Thyroid gland (tissue), 4 donors: Measurements from ENCODE around the gene EHD3. TPM values are rescaled to one million over a fixed set of nuclear protein-coding genes. Genes with fewer than 3 reads are reported as not detected.

Source experiments
- DNase-seq, 2 donors: peaks; one replicate each; pipeline ENCODE4 v3.0.0-alpha.2; 2019
- H3K27ac ChIP-seq, 3 donors: fragments of 200-600 bp; sonication (generic); 1 replicate in 2 of 3; 2 replicates in 1 of 3; pipeline ENCODE4 v1.5.1; 2016 to 2019; ENCODE audit warnings: mild to moderate bottlenecking in 1 of 3, moderate library complexity in 1 of 3
- H3K27me3 ChIP-seq: fragments of 200-600 bp; sonication (generic); one replicate; pipeline ENCODE4 v1.5.1; 2019
- H3K36me3 ChIP-seq, 2 donors: fragments of 200-600 bp; sonication (generic); one replicate each; pipeline ENCODE4 v1.5.1; 2016 to 2019
- H3K4me1 ChIP-seq, 2 donors: fragments of 200-600 bp; sonication (generic); one replicate each; pipeline ENCODE4 v1.5.1; 2017 to 2019
- H3K4me3 ChIP-seq, 3 donors: fragments of 200-600 bp; sonication (generic); replicated peaks in 1 of 3; 1 replicate in 2 of 3; 2 replicates in 1 of 3; pipeline ENCODE4 v1.5.1; 2016; ENCODE audit warnings: mild to moderate bottlenecking in 1 of 3
- H3K9me3 ChIP-seq: fragments of 200-600 bp; sonication (generic); one replicate; pipeline ENCODE4 v1.5.1; 2017
- POLR2A ChIP-seq, 2 donors: fragments of 450-650 bp; IDR thresholded peaks; one replicate each; pipeline ENCODE4 v1.6.1; 2017; ENCODE audit warnings: antibody characterized with exemption in 2 of 2, mild to moderate bottlenecking in 2 of 2, moderate library complexity in 1 of 2
- WGBS, 2 donors: methylation state at CpG; one replicate each; pipeline ENCODE4 v1.1.5; 2017; 5-methylcytosine and 5-hydroxymethylcytosine counted together
- intact Hi-C: fragments of 100-400 bp; cut with DNase I; formaldehyde crosslinking; loops from one replicate; pipeline ENCODE4 v1.15.1; 2023
- total RNA-seq, 4 donors: library from RNA; depleted of rRNA; stranded (reverse); fragments of >200 nt; gene quantifications; one replicate each; pipeline ENCODE4 v1.2.3, GENCODE V29; 2016
- TF ChIP-seq, protein P1 (sequence below), 6 experiments: fragments of 200-600 bp in 3 of 6; fragments of 450-650 bp in 3 of 6; sonication (generic) in 3 of 6; IDR thresholded peaks; one replicate each; pipeline ENCODE4 v1.5.1; 2016 to 2019; ENCODE audit warnings: antibody characterized with exemption in 6 of 6, mild to moderate bottlenecking in 2 of 6, inconsistent platforms in 1 of 6, moderate library complexity in 1 of 6

Gene EHD3
- total RNA-seq, 4 donors from 2014 or later, result 4.2 to 9.2 (median 5.5) TPM

DNA sequence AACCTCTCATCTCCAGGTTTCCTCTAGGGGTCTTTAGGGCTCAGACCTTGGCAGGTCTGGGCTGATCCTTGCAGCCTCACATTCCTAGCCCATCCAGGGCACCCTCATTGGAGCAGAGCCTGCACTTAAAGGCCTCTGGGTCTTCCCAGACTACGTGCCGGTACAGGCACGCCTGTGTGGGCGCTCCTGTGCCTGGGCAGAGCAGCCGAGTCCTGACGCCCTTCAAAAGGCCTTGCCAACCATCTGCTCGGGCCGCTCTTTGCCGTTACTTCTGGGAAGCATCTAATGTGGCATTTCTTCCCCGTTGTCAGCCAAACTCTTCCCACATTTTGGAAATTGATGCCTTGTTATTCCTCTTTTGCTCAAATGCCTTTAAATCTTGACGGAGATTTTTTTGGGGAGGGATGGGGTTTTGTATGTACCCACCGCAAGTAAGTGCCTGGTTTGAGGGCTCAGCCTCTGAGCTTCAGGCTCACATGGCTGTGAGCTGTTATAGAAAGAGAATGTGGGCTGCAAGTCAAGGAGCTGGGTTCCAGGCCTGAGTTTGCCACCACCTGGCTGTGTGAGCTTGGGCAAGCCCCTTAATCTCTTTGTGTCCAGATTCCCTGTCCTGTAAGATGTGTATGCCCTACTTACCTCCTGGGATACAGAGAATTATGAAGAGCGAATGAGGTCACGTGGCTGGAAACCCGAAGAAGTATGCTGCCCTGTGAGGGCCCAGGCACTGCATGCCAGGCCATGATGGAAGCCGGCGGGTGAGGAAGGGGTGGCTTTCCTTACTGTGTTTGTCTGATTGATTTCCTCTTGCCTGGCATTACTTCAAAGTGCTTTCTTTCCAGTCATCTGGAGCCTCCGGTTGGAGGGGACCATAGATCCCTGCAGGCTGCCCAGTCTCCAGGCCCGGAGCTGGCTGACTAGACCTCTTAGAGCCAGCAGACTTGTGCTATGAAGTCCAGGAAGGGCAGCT, 20.6 kb downstream of the EHD3 start:
- Histone ChIP-seq H3K27me3 (no peaks in the 10 kb centered on the region), H3K27ac (no peak overlapping the region), H3K36me3 (no peaks in the 10 kb centered on the region), H3K4me3 (no peak overlapping the region), H3K4me1 (no peaks in the 10 kb centered on the region), H3K9me3 (no peaks in the 10 kb centered on the region)
- WGBS, 2 donors, result 94 to 95% methylated on average over 19 of the region's 19 CpGs
- TF ChIP-seq, protein P1, sequence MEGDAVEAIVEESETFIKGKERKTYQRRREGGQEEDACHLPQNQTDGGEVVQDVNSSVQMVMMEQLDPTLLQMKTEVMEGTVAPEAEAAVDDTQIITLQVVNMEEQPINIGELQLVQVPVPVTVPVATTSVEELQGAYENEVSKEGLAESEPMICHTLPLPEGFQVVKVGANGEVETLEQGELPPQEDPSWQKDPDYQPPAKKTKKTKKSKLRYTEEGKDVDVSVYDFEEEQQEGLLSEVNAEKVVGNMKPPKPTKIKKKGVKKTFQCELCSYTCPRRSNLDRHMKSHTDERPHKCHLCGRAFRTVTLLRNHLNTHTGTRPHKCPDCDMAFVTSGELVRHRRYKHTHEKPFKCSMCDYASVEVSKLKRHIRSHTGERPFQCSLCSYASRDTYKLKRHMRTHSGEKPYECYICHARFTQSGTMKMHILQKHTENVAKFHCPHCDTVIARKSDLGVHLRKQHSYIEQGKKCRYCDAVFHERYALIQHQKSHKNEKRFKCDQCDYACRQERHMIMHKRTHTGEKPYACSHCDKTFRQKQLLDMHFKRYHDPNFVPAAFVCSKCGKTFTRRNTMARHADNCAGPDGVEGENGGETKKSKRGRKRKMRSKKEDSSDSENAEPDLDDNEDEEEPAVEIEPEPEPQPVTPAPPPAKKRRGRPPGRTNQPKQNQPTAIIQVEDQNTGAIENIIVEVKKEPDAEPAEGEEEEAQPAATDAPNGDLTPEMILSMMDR (IDR thresholded peaks at IDR 0.05), result no peak
- no peak for TF ChIP-seq POLR2A (IDR thresholded peaks at IDR 0.05)
- intact Hi-C loops, result no loop called here
- no peak for DNase-seq

DNA sequence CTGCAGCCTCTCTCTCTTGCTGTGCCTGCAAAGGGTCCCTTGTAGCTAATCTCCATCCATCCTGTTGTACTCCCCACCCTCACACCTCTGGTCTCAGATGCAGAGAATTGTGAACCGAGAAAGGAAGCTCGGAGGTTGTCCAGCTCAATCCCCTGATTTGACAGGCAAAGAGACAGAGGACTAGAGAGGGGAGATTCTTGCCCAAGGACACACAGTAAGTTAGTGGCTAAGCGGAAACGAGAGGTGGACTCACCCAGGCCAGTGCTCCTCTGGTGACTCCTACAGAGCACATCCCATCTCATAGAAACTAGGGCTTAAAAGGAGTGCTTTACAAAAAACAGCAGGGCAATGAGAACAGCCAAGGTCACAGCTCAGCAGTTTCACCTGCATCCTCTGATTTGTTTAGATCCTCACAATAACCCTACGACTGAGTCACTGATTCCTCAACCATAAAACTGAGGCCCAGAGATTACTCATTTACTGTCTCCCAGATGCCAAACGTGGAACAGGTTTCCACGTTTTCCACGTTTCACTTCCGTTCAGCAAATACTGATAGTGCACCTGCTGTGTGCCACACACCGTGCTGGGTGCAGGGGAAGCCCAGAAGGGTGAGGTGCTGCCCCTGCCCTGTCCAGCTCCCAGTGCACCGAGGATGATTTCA, 22.1 kb downstream of the EHD3 start:
- intact Hi-C loops, result no loop called here
- TF ChIP-seq, protein P1 (IDR thresholded peaks at IDR 0.05), result no peak
- TF ChIP-seq POLR2A (IDR thresholded peaks at IDR 0.05), result no peak
- Histone ChIP-seq H3K4me1 (no peaks in the 10 kb centered on the region), H3K27me3 (no peaks in the 10 kb centered on the region), H3K4me3 (no peak overlapping the region), H3K27ac (no peak overlapping the region), H3K36me3 (no peaks in the 10 kb centered on the region), H3K9me3 (no peaks in the 10 kb centered on the region)
- DNase-seq, result no peak
- 85 to 89% methylated on average over 11 of the region's 11 CpGs for WGBS, 2 donors

DNA sequence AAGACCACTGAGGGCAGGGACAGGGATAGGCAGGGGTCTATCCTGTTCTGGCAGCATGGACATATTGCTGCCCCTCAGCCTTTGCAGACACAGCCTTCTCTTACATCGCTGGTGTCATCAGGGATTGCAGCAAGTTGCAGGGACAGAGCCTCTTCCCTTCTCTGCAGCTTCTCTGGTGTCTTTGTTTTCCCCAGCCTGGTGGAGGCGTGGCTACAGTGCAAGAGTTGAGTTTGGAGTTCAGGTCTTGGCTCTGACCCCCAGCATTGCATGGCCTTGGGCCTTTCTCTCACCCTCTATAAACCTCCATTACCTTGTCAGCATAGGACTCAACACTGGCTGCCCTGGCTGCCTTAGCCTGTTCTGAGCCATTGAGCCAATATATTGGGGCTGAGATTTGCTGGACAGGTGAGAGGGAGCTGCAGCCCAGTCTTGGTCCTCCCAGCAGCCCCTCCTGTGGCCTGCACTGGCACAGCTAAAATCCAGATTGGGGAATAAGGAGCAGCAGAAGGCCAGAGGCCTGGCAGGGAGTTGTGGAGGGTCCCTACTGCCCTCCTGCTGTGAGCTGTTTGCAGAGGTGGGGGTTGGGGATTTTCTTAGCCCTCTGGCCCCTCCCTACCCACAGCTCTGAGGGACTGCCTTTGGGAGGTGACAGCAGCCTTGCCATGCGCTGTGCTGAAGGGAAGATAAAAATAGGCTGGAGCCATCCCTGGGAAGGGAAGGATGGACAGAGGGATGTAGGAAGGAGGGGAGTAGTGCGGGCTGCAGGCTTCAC, 22.8 kb downstream of the EHD3 start:
- Histone ChIP-seq H3K4me3 (no peak overlapping the region), H3K27me3 (no peaks in the 10 kb centered on the region), H3K27ac (no peak overlapping the region), H3K4me1 (no peaks in the 10 kb centered on the region), H3K9me3 (no peaks in the 10 kb centered on the region), H3K36me3 (no peaks in the 10 kb centered on the region)
- WGBS, 2 donors, result 84 to 87% methylated on average over 4 of the region's 4 CpGs
- intact Hi-C loops, result no loop called here
- TF ChIP-seq POLR2A (IDR thresholded peaks at IDR 0.05), result no peak
- DNase-seq, result no peak

DNA sequence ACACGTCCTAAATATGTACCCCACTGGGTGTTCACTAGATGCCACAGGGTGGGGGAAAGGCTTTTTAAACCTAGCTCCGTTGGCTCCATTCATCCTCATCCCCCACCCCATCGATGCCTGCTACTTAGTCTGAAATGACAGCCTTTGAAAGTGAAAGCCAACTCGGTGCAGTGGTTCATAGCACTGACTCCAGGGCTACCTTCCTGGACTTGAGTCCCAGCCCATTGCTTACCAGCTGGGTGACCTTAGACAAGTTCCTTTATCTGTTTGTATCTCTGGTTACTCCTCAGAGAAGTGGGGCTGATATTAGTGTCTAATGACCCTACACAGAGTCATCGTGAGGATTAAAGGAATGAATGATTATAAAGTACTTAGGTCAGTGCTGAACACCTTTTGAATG, 24.4 kb downstream of the EHD3 start:
- TF ChIP-seq, protein P1 (IDR thresholded peaks at IDR 0.05), result no peak
- TF ChIP-seq POLR2A (IDR thresholded peaks at IDR 0.05), result no peak
- Histone ChIP-seq H3K27me3 (no peaks in the 10 kb centered on the region), H3K4me3 (no peak overlapping the region), H3K27ac (no peak overlapping the region), H3K9me3 (no peaks in the 10 kb centered on the region), H3K4me1 (no peaks in the 10 kb centered on the region), H3K36me3 (no peaks in the 10 kb centered on the region)
- WGBS, 2 donors, result 42 to 58% methylated on average over 3 to 5 of the region's 5 CpGs
- no peak for DNase-seq
- intact Hi-C loops, result no loop called here

DNA sequence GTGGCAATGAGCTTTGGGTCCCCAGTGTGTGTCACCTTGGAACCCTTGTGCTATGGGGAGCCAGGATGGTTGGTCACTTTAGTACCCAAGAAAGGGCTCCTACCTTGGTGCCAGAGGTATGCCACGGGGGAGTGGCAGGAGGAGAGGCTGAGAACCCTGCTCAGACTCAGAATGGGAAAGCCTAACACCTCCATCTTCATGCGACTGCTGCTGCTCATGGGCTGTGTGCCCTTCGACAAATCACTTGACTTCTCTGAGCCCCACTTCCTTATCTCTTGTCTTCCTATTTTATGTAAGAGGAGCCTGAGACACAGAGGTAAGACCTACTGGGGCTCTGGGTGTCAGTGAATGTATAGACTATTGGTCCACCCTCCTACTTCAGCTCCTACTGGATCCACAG, 25.1 kb downstream of the EHD3 start:
- TF ChIP-seq, protein P1 (IDR thresholded peaks at IDR 0.05), result no peak
- no peak for TF ChIP-seq POLR2A (IDR thresholded peaks at IDR 0.05)
- Histone ChIP-seq H3K4me3 (no peak overlapping the region), H3K9me3 (no peaks in the 10 kb centered on the region), H3K4me1 (no peaks in the 10 kb centered on the region), H3K27ac (no peak overlapping the region), H3K27me3 (no peaks in the 10 kb centered on the region), H3K36me3 (no peaks in the 10 kb centered on the region)
- WGBS, 2 donors, result 85 to 100% methylated on average over 3 of the region's 3 CpGs
- intact Hi-C loops, result no loop called here
- DNase-seq, result no peak
